Activated CD4-positive, alpha-beta T cell treated with anti-CD3 and anti-CD28 coated beads, Interleukin-2, amount 50 U/mL, for 48 hours (primary cell): ENCODE data around the gene FH.

ENCODE experiments used
- DNase-seq, 2 experiments: peaks; one replicate each; pipeline ENCODE4 v3.0.0-alpha.2; 2020

Gene FH

GRCh38 chr1:241519308-241520079 is at the start of gene FH:
TSS of gene FH (minus strand) at chr1:241519755. CDS start at chr1:241519722, 33 bp downstream.
- DNase-seq, result peak; percentile 93 to 94

GRCh38 chr1:241560849-241561187 is 41.3 kb upstream of the FH start:
- DNase-seq, result no peak

- no peak for DNase-seq
These were observed 40.7 kb upstream of the FH start for GRCh38 chr1:241560146-241560848.

- DNase-seq, result no peak
These were observed 38.1 kb upstream of the FH start for GRCh38 chr1:241557551-241558193.

GRCh38 chr1:241557031-241557430 is 37.5 kb upstream of the FH start:
- DNase-seq, result no peak

GRCh38 chr1:241555526-241555925 is 36.0 kb upstream of the FH start:
- no peak for DNase-seq

GRCh38 chr1:241553886-241554592 is 34.5 kb upstream of the FH start:
- DNase-seq, result no peak

- peak; percentile 47 to 62 for DNase-seq
These were observed 32.4 kb upstream of the FH start for GRCh38 chr1:241551759-241552638.

GRCh38 chr1:241550318-241550717 is 30.8 kb upstream of the FH start:
- no peak for DNase-seq

- no peak for DNase-seq
These were observed 28.5 kb upstream of the FH start for GRCh38 chr1:241548008-241548407.

- no peak for DNase-seq
These were observed 22.8 kb upstream of the FH start for GRCh38 chr1:241542199-241542907.

GRCh38 chr1:241536969-241537368 is 17.4 kb upstream of the FH start:
- no peak for DNase-seq

- DNase-seq, result no peak
These were observed 16.7 kb upstream of the FH start for GRCh38 chr1:241536304-241536703.

- no peak for DNase-seq
These were observed 14.0 kb upstream of the FH start for GRCh38 chr1:241533326-241534115.

GRCh38 chr1:241532864-241533263 is 13.3 kb upstream of the FH start:
- peak; percentile 18 to 21 for DNase-seq

- no peak for DNase-seq
These were observed 12.6 kb upstream of the FH start, which contains the start of gene KMO for GRCh38 chr1:241532162-241532531. TSS of gene KMO (plus strand) at chr1:241532378. CDS start at chr1:241532445, 67 bp downstream.

- DNase-seq, result no peak
These were observed 11.9 kb upstream of the FH start for GRCh38 chr1:241531195-241532161.

GRCh38 chr1:241527146-241527545 is 7.6 kb upstream of the FH start:
- DNase-seq, result no peak

GRCh38 chr1:241525026-241525425 is 5.5 kb upstream of the FH start:
- no peak for DNase-seq
